HG02678 (cell line): ENCODE results near the gene TMEM151B.
"Not testable (repeated sequence)": the region's sequence is repeated elsewhere in the genome, so short reads cannot be mapped to it uniquely, and the experiment has no call there.

Experiments used
- ATAC-seq: cut with Tn5 transposase; IDR thresholded peaks from one replicate; pipeline ENCODE4 v1.9.1; 2021; ENCODE audit warnings: mild to moderate bottlenecking, moderate library complexity; ENCODE audit not compliant: unreplicated experiment

Gene TMEM151B

GRCh38 chr6:44301782-44302564 is 31.7 kb downstream of the TMEM151B start:
- ATAC-seq, result no peak

GRCh38 chr6:44302856-44303255 is 32.6 kb downstream of the TMEM151B start:
- no peak for ATAC-seq

GRCh38 chr6:44303842-44304241 is 33.6 kb downstream of the TMEM151B start:
- ATAC-seq, result no peak

GRCh38 chr6:44304282-44305199 is 34.3 kb downstream of the TMEM151B start:
- no peak for ATAC-seq

- ATAC-seq, result no peak
These were observed 35.0 kb downstream of the TMEM151B start for GRCh38 chr6:44305200-44305725.

- no peak for ATAC-seq
These were observed 36.5 kb downstream of the TMEM151B start for GRCh38 chr6:44306710-44307109.

GRCh38 chr6:44307217-44307616 is 37.0 kb downstream of the TMEM151B start:
- no peak for ATAC-seq

- ATAC-seq, result no peak
These were observed 38.8 kb downstream of the TMEM151B start for GRCh38 chr6:44309092-44309491.

GRCh38 chr6:44309631-44310030 is 39.4 kb downstream of the TMEM151B start:
- no peak for ATAC-seq

- ATAC-seq, result no peak
These were observed 40.0 kb downstream of the TMEM151B start for GRCh38 chr6:44310241-44310640.

GRCh38 chr6:44311304-44311703 is 41.1 kb downstream of the TMEM151B start:
- ATAC-seq, result no peak

- ATAC-seq, result no peak
These were observed 41.5 kb downstream of the TMEM151B start for GRCh38 chr6:44311767-44312166.

GRCh38 chr6:44312901-44313788 is 42.9 kb downstream of the TMEM151B start, which contains the start of gene AARS2:
Gene AARS2, minus strand, starts transcription at chr6:44313347. Its CDS starts 24 bp downstream, at chr6:44313323.
- ATAC-seq, result peak; percentile 90

- ATAC-seq, result not testable (repeated sequence)
These were observed 44.4 kb downstream of the TMEM151B start for GRCh38 chr6:44314657-44315056.

- no peak for ATAC-seq
These were observed 45.3 kb downstream of the TMEM151B start for GRCh38 chr6:44315516-44315915.

GRCh38 chr6:44315951-44316350 is 45.7 kb downstream of the TMEM151B start:
- ATAC-seq, result no peak

GRCh38 chr6:44316481-44316880 is 46.2 kb downstream of the TMEM151B start:
- ATAC-seq, result no peak

GRCh38 chr6:44317136-44317631 is 46.9 kb downstream of the TMEM151B start:
- ATAC-seq, result not testable (repeated sequence)

GRCh38 chr6:44321210-44321609 is 51.0 kb downstream of the TMEM151B start:
- ATAC-seq, result no peak

- ATAC-seq, result no peak
These were observed 56.8 kb downstream of the TMEM151B start for GRCh38 chr6:44327096-44327495.
